ENCODE data around the gene STRADA.

STRADA gene, protein sequence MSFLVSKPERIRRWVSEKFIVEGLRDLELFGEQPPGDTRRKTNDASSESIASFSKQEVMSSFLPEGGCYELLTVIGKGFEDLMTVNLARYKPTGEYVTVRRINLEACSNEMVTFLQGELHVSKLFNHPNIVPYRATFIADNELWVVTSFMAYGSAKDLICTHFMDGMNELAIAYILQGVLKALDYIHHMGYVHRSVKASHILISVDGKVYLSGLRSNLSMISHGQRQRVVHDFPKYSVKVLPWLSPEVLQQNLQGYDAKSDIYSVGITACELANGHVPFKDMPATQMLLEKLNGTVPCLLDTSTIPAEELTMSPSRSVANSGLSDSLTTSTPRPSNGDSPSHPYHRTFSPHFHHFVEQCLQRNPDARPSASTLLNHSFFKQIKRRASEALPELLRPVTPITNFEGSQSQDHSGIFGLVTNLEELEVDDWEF

DNA sequence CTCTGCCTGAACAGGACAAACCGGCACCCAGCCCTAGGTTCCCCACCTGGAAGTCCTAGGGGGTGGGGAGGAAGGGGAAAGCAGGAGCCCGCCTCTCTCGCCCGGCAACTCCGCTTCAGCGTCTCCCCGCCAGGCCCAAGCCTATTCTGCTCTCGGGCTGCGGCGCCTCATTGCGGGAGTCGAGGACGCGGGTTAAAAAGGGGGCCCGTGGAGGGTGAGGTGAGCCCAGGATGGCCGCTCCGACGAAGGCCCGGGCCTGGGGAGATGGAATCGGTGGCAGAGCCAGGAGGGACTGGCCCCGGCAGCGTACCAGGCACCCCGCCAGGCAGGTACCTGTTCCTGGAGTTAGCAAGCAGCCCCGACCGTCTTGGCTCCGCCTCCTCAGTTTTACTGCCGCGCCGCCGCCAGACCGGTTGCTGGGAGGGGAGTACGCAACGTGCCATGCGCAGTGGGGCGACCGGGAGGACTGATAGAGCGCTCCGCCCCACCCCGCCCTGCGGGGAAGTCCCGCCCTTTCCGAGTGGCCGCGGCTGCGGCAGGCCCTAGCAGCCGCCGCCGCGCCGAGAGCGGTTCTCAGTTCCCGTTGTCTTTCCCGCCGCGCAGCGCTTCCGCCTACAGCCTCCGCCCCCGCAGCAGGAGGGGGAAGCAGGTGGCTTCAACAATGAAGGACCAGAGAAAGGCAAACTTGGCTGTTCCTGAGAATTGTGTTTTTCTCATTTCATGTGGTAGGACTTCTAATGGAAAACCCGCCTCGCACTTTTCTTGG is at the start of gene STRADA:
Gene STRADA (minus strand): TSS at position 392 of the 766 bp plus-strand sequence. CDS start 13,430 bp downstream, outside the sequence.
- peak; percentile 98 for DNase-seq (ENCODE audit: low read depth in 2 of 2, low spot score in 1 of 2)

DNA sequence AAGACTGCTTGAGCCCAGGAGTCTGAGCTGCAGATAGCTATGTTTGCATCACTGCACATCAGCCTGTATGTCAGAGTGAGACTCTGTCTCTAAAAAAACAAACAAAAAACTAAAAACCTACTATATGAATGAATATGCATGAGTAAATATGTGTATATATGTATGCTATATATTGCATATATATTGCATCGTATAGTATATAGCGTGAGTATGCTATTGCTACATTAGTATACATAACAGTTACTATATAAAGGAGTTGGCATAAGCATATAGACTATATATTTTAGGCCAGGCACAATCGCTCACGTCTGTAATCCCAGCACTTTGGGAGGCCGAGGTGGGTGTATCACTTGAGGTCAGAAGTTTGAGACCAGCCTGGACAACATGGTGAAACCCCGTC is 48.5 kb upstream of the STRADA start:
- no peak for DNase-seq (ENCODE audit: low read depth in 2 of 2, low spot score in 1 of 2)

DNA sequence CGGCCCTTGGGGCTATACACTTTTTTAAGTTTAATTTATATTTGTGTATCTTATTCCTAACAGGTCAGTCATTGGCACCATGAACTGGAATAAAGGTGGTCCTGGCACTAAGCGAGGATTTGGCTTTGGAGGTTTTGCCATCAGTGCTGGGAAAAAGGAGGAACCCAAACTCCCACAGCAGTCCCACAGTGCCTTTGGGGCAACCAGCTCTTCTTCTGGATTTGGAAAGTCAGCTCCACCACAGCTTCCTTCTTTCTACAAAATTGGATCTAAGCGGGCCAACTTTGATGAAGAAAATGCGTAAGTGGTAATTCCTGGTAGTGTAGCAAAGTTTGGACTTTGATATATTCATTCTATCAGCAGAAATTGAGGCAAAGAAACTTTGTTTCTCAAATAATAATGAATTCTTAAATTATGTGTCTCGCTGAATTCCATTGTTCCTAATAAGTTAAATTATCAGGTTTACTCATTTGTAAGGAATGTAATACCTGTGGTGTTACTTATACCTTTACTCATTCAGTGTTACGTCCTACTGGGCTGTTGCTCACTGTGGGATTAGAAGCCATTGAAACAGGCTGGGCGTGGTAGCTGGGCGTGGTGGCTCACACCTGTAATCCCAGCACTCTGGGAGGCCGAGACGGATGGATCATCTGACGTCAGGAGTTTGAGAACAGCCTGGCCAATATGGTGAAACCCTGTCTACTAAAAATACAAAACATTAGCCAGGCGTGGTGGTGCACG is 45.5 kb upstream of the STRADA start:
- no peak for DNase-seq (ENCODE audit: low read depth in 2 of 2, low spot score in 1 of 2)

DNA sequence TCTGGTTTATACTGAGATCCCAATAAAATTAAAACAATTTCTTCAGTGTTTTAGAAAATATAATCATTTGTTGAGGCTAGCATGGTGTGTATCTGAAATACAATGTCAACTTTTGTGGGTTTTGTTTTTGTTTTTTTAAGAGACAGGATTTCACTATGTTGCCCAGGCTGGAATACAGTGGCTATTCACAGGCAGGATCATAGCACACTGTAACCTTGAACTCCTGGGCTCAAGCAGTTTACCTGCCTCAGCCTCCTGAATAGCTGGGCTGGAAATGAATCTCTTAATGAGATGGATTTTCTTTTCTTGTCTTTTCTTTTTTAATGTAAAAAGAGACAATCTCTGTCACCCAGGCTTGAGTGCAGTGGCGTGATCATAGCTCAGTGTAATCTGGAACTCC is 44.5 kb upstream of the STRADA start:
- no peak for DNase-seq (ENCODE audit: low read depth in 2 of 2, low spot score in 1 of 2)

DNA sequence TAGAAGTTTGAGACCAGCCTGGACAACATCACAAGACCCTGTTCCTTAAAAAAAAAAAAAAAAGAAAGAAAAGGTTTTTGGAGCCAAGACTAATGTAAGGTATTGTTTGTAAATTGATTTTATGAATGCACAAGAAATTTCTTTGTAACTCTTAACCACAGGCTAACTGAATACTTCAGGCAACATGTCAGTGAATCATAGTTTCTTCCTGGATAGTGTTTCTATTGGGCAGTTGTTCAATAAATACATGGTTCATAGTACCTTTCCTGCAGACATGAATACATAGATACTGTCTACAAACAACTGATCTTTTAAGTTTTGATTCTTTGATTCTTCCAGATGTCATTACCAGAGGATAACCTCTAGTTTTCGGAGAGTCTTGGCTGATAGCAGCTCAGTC is 44.0 kb upstream of the STRADA start:
- no peak for DNase-seq (ENCODE audit: low read depth in 2 of 2, low spot score in 1 of 2)

DNA sequence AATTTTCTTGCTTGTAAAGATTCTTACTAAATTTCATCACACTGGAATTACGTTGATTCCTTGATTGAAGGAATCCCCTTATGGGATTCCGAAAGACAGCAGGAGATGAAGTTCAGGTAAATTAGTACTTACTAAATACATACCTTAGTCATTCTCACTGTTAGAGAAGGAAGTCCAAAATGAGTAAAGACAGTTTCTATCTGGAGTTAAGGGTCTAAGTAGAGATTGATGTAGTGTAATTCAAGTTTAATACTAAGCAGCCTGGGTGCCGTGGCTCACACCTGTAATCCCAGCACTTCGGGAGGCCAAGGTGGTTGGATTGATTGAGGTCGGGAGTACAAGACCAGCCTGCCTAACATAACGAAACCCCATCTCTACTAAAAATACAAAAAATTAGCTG is 41.9 kb upstream of the STRADA start:
- no peak for DNase-seq (ENCODE audit: low read depth in 2 of 2, low spot score in 1 of 2)

DNA sequence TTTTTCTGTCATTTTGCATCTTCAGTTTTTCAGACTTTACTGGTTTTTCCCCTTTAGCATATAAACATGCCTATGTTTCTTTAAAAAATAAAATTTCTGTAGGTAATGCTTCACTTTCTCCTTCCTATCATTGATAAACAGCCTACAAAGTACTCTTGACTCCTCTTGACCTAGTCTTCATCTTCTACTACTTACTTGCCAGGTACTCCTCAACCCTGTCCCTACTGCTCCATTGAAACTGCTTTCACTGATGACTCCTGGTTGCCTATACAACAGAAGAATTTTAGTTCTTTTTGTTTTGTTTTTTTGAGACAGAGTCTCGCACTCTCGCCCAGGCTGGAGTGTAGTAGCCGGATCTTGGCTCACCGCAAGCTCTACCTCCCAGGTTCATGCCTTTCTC is 39.3 kb upstream of the STRADA start:
- DNase-seq (ENCODE audit: low read depth in 2 of 2, low spot score in 1 of 2), result no peak

DNA sequence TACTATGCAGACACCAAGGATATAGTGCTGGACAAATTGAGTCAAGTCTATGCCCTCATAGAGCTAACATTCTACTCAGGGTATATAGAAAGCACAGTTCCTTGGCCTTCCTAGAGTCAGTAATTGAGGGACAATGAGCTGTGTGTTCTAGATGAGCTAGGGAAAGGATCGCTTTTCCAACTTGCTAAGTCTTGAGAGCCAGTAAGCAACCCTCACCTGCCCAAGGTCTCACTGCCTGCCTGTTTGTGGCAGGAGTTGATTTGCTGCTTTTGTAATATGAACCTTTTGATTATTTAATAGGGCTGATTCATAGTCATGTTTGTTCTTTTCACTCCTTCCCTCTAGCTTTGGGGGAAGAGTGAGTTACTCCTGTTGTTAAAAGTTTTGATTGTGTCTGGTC is 38.9 kb upstream of the STRADA start:
- DNase-seq (ENCODE audit: low read depth in 2 of 2, low spot score in 1 of 2), result no peak

DNA sequence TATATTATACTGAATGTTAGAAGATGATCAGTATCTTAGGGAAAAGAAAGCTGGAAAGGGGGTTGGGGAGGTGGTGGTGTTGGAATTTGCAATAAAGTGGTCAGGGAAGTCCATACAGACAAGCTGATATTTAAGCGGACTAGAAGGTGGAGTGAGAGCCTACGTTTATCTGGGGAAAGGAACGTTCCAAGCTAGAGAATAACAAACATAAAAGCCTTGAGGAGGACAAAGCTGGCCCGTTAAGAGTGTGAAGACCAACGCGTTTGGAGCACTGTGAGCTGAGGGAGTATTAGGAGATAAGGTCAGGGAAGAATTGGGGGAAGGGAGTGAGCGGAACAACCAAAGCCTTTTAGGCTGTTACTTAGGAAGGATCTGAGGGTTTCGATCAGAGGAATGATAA is 33.8 kb upstream of the STRADA start:
- DNase-seq (ENCODE audit: low read depth in 2 of 2, low spot score in 1 of 2), result no peak

DNA sequence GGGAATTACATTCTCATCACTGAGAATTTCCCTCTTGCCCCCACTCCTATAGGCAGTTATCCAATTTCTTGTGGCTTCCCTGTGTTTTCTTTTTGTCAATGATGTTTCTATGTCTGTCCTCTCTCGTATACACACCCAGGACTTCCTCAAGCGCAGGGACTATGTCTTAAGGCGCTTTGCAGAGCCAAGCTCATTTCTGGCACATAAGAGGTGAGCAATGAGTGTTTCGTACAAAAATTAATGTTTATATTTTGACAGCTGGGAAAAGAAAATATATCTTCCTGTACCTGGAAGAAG is 33.3 kb upstream of the STRADA start:
- no peak for DNase-seq (ENCODE audit: low read depth in 2 of 2, low spot score in 1 of 2)

DNA sequence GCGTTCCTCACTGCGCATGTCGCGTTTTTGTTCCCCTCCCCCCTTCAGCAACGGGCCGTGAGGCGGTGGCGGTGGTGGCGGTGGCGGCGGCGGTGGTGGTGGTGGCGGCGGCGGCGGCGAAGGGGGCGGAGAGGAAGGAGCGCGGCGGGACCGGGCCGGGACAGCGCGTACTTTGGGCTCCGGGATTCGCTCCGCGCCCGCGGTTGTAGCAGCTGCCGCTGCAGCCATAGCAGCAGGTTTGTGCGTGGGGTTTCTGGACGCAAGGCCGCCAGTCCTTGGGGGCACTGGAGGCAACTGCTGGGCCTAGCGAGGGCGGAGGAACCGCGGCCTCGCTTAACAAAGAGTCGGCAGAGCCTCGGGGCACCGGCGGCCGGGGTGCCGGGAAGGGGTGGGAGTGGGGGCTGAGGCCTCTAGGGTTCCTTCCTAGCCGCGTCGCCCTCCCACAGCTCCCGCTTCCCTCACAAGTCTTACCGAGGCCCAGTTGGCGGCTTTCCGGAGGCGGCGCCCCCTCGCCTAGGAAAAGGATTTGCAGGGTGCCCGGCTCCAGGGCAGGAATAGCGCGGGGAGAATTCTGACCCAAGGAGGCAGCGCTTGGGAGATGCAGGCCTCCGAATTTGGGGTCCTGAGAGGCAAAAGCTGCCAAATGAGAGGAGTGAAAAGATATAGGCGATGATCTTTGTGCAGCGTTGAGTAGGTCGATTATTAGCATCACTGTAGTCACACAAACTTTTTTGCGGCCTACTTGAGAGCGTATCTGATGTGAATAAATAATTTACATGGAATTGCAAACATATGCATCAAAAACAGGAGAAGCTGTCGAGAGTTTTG is 32.8 kb upstream of the STRADA start, which contains the start of gene DDX42:
Gene DDX42 (plus strand): TSS at position 30 of the 828 bp plus-strand sequence. CDS start 12,880 bp downstream, outside the sequence.
- DNase-seq (ENCODE audit: low read depth in 2 of 2, low spot score in 1 of 2), result peak in 1 of 2 donors; percentile 80

DNA sequence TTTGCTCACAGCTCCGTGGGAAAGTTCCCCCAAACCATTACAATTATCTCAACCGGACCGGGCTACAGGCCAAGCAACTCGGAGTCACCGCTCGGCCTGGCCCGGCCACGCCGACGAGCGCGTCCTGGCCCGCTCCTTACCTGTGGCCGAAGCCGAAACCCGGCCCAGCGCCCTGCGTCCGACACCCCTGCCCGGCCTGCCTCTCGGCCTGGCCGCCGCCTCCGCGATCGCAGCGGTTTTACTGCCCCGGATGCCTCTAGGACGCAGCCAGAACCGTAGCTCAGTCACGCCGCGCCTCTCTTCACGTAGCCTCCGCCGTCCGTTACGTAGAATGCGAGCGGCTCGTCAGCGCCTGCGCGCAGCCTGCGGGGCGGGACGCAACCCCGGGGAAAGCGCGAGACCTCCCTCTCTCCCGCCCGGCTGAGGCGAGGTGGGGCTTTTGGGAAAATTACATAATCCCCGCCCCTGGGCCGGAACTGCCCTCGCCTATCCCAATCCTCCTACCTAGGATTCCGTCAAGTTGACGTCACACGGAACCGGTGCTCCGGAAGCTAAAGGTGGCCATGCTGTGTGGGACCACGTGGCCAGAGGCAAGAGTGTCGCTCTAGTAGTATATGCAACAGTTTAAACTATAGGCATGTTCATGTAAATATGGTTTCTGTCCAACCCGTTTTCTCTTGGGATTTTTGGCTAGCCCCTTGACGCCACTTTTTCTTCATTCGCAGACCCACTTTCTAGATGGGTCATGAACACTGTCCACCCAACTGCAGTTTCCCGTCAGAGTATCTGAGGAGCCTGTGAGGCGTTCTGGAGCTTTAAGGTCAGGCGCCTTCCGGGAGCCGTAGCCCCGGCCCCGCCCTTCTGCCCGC is 31.9 kb upstream of the STRADA start, which contains the start of gene CCDC47:
Gene CCDC47 (minus strand): TSS at position 326 of the 869 bp plus-strand sequence. CDS start 7,422 bp downstream, outside the sequence.
- peak; percentile 90 to 95 for DNase-seq (ENCODE audit: low read depth in 2 of 2, low spot score in 1 of 2)

DNA sequence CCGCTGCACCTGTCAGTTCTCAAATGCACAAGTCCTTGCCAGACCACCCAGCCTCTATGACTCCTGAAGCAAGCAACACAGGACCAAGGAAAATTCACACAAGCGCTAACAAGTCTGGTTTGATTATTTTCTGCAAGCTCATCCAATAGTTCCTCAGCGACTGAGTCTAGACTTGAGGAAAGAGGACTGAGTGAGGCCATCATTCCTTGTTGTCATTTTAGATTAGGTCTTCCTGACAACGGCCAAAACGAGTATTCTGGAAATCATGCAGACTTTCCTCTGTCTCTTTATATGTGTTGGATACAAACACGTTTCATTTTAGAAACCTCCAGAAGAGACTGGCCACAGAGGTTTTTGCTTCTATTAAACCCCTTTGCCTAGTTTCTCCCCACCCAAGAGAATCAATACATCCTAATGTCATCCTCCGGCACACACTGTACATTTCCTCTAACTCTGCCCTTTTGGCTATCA is 31.2 kb upstream of the STRADA start:
- DNase-seq (ENCODE audit: low read depth in 2 of 2, low spot score in 1 of 2), result no peak

DNA sequence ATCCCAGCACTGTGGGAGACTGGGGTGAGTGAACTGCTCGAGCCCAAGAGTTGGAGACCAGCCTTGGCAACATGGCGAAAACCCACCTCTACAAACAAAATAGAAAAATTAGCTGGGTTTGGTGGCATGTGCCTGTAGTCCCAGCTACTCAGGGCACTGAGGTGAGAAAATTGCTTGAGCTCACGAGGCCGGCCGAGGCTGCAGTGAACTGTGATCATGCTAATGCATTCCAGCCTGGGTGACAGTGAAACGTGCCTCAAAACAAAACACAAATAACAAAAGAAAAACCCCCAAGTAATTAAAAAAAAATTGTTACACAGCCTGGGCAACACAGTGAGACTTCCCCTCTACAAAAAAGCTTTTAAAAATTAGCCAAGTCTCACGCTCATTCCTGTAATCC is 26.8 kb upstream of the STRADA start:
- DNase-seq (ENCODE audit: low read depth in 2 of 2, low spot score in 1 of 2), result no peak

DNA sequence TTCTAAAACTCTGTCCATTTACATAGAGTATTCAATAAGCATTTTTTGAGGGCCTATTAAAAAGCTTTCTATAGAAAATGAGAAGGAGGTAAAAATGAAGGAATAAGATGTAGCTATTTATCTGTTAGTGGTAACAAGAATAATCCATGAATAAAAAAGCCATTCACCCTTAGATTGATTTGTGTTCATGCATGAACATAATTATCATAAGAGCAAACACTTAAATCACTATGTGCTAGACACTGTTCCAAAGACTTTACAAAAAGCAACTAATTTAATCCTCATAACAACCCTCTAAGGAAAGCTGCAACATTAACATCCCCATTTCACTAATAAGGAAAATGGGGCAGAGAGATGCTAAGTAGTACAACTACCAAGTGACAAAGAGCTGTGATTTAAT is 25.2 kb upstream of the STRADA start:
- no peak for DNase-seq (ENCODE audit: low read depth in 2 of 2, low spot score in 1 of 2)

DNA sequence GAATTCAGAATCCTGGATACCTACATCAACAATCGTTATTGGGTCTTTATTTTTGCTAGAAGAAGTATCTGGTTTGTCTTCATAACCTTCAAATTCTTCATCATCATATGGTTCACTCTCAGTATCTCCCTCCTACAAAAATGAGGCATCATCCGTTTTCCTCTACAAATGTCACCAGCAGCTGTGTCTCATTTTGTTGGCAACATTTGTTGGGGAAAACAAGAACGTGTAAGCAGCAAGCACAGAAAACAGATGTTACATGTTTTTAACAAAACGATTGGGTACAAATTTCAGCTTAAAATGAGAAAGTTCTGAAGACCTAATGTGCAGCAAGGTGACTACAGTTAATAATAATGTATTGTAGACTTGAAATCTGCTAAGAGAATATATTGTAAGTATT is 23.1 kb upstream of the STRADA start:
- no peak for DNase-seq (ENCODE audit: low read depth in 2 of 2, low spot score in 1 of 2)

DNA sequence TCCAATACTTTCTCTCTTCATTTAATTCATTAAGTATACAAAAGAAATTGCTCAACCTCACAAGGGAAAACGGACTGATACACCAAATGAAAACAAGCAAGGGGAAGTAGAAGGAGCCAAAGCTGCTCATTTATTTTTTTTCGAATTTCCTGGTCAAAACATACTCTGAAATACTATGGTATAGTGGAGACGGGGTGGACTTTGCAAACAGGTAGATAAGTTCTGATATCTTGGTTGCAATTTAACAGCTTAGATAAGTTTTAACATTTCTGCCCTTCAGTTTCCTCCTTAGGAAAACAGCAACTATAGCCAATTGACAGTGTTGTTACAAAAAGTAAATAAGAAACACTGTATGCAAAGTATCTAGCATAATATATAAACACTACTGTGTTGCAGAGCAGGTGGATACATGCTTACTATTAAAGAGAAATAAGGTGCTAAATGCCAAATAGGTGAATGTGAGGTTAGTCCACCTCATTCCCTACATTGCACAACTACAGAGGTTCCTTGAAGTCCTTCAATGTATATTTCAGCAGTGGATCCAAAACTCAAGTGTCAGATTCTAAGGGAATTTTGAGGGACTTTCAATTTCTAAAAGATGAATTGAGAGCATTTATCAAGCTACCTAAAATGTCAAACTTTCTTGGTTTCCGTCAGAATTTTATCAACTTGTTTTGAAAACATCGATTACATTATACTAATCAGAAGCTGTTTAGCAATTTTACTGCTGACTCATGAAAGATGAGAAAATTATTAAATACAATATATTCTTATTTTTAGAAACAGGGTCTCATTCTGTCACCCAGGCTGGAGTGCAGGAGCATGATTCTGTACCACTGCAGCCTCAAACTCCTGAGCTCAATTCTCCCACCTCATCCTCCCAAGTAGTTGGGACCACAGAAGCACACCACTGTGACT is 20.8 kb upstream of the STRADA start:
- no peak for DNase-seq (ENCODE audit: low read depth in 2 of 2, low spot score in 1 of 2)

DNA sequence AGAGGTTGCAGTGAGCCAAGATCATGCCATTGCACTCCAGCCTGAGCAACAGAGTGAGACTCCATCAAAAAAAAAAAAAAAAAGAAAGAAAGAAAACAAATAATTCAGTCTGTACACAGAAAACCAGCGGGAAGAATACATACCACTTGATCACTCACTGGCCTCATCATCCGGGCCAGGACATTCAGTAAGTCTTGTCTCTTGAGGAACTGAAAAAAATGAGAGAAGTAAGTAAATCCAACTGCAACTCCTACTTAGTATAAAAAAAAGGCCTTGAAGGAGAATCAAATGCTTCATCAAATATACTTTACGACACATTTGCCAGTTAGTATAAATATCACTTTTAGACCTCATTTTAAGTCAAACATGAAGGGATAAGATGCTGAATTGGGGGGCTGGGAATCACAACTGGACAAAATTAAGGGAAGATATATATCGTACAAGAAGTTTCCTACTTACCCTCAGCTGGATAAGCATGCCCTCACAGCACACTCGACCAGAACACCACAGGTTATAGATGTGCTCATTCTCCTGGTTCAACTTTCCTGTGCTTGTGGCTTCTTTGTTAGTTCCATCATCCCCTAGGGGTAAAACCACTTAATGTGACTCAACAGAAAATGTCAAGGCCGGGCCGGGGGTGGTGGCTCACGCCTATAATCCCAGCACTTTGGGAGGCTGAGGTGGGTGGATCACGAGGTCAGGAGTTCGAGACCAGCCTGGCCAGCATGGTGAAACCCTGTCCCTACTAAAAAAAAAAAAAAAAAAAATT is 19.4 kb upstream of the STRADA start:
- no peak for DNase-seq (ENCODE audit: low read depth in 2 of 2, low spot score in 1 of 2)

Data from stimulated activated CD8-positive, alpha-beta memory T cell treated with anti-CD3 and anti-CD28 coated beads, Interleukin-4, amount 100 ng/mL, for 1 hour (primary cell).